HCT116 (cell line): Measurements from ENCODE around the gene APOD.

Source experiments
- POLR2A ChIP-seq: IDR thresholded peaks from 2 replicates; pipeline ENCODE4 v1.7.0; 2011; ENCODE audit warnings: borderline replicate concordance; ENCODE audit not compliant: insufficient read depth, insufficient read length; ENCODE audit errors: extremely low read depth
- YY1 ChIP-seq: IDR thresholded peaks from 2 replicates; pipeline ENCODE4 v1.6.1; 2011; ENCODE audit warnings: low read length, low read depth, moderate library complexity, mild to moderate bottlenecking; ENCODE audit not compliant: insufficient replicate concordance; ENCODE audit errors: extremely low read depth

- TF ChIP-seq YY1 (no peak), POLR2A (no peak)
These were observed 50.9 kb downstream of the APOD start for GRCh38 chr3:195532834-195533233.
